Spleen (tissue), 7 donors: ENCODE measurements around the gene TP53.

Experiments used
- POLR2A ChIP-seq, 3 donors: fragments of 450-650 bp; IDR thresholded peaks; one replicate each; pipeline ENCODE4 v1.5.1; 2017; ENCODE audit warnings: antibody characterized with exemption in 3 of 3, mild to moderate bottlenecking in 1 of 3
- TF ChIP-seq, protein P1 (sequence below), 11 experiments: fragments of 200-600 bp in 7 of 11; fragments of 450-650 bp in 4 of 11; sonication (generic) in 4 of 11; IDR thresholded peaks in 8 of 11; conservative IDR thresholded peaks in 3 of 11; 1 replicate in 7 of 11; 2 replicates in 4 of 11; pipeline versions ENCODE4 v1.4.0 to v1.8.0; 2016 to 2021; ENCODE audit warnings: antibody characterized with exemption in 11 of 11, inconsistent platforms in 4 of 11, mild to moderate bottlenecking in 1 of 11
- donor health status: DM: no; HTN: no; CAD: no; lungs with moderate emphysema.
- donor health status: DM: no; HTN: no; CAD: no.
- donor health status: DM: no; HTN: no; CAD: no.

- TF ChIP-seq, protein P1, sequence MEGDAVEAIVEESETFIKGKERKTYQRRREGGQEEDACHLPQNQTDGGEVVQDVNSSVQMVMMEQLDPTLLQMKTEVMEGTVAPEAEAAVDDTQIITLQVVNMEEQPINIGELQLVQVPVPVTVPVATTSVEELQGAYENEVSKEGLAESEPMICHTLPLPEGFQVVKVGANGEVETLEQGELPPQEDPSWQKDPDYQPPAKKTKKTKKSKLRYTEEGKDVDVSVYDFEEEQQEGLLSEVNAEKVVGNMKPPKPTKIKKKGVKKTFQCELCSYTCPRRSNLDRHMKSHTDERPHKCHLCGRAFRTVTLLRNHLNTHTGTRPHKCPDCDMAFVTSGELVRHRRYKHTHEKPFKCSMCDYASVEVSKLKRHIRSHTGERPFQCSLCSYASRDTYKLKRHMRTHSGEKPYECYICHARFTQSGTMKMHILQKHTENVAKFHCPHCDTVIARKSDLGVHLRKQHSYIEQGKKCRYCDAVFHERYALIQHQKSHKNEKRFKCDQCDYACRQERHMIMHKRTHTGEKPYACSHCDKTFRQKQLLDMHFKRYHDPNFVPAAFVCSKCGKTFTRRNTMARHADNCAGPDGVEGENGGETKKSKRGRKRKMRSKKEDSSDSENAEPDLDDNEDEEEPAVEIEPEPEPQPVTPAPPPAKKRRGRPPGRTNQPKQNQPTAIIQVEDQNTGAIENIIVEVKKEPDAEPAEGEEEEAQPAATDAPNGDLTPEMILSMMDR (IDR thresholded peaks at IDR 0.05 in 8 of 11, conservative IDR thresholded peaks at IDR 0.05 in 3 of 11), result no peak
- TF ChIP-seq POLR2A (IDR thresholded peaks at IDR 0.05), result no peak
Measured at GRCh38 chr17:7631398-7632380, 55.6 kb downstream of the TP53 start.
